ENCODE data around the gene KANK4. TPM values are rescaled to one million over a fixed set of nuclear protein-coding genes. Genes with fewer than 3 reads are reported as not detected.

The KANK4 gene
- total RNA-seq, 1 experiment from 2014 or later: 1.7 TPM

GRCh38 chr1:62317021-62317768 is 2.0 kb downstream of the KANK4 start:
- no peaks in the 10 kb centered on the region for H3K9me2 ChIP-seq (ENCODE audit: insufficient read depth)
- no peak for TF ChIP-seq CTCF (conservative IDR thresholded peaks at IDR 0.05)
- no peak for TF ChIP-seq EZH2 (IDR thresholded peaks at IDR 0.05; ENCODE audit: low read depth)
- intact Hi-C loops (cut with micrococcal nuclease; ENCODE audit: unreplicated experiment): no loop called here
- ChIA-PET POLR2A (ENCODE audit: unreplicated experiment) (interaction anchor here (0.7 kb wide), 1 partner anchor 14 kb away, joined by 4 read pairs; no protein-coding TSS in a partner anchor), CTCF (no interaction called here)
- no peak for DNase-seq
- BruUV-seq (replicated peaks): no TSS peak
- no peaks in the 10 kb centered on the region for H3K79me2 ChIP-seq (ENCODE audit: low read depth)
- no peak overlapping the region for H3K4me3 ChIP-seq
- H3K9me3 ChIP-seq (ENCODE audit: insufficient read depth, low read depth): no peaks in the 10 kb centered on the region
- no peaks in the 10 kb centered on the region for H3K36me3 ChIP-seq (ENCODE audit: low read depth)
- 0 out of 2 replicates have a peak, but pooled peaks cover 9% of the 10 kb centered on the region for H3K27me3 ChIP-seq (ENCODE audit: insufficient read depth, low read depth)
- H3K4me1 ChIP-seq (replicated peaks; ENCODE audit: insufficient read depth): peaks cover 12% of the 10 kb centered on the region
- H3K4me2 ChIP-seq: no peak overlapping the region
- no peak overlapping the region for H2AFZ ChIP-seq
- peaks cover 6% of the 10 kb centered on the region; the same call in 1 of the 2 replicates for H3F3A ChIP-seq (ENCODE audit: insufficient read depth, low read depth)
- no peak overlapping the region for H3K27ac ChIP-seq
- H4K20me1 ChIP-seq (ENCODE audit: insufficient read depth): no peaks in the 10 kb centered on the region

GRCh38 chr1:62316135-62316534 is 3.1 kb downstream of the KANK4 start:
- H2AFZ ChIP-seq: no peak overlapping the region
- no peaks in the 10 kb centered on the region for H3K36me3 ChIP-seq (ENCODE audit: low read depth)
- no peak overlapping the region for H3K4me2 ChIP-seq
- peaks cover 6% of the 10 kb centered on the region; the same call in 1 of the 2 replicates for H3F3A ChIP-seq (ENCODE audit: insufficient read depth, low read depth)
- ChIA-PET CTCF (no interaction called here), POLR2A (ENCODE audit: unreplicated experiment) (interaction anchor here (0.7 kb wide), 1 partner anchor 15 kb away, joined by 4 read pairs; no protein-coding TSS in a partner anchor)
- H3K4me3 ChIP-seq: no peak overlapping the region
- no peak for DNase-seq
- 0 out of 2 replicates have a peak, but pooled peaks cover 9% of the 10 kb centered on the region for H3K27me3 ChIP-seq (ENCODE audit: insufficient read depth, low read depth)
- no peaks in the 10 kb centered on the region for H3K9me2 ChIP-seq (ENCODE audit: insufficient read depth)
- BruUV-seq (replicated peaks): no TSS peak
- TF ChIP-seq EZH2 (IDR thresholded peaks at IDR 0.05; ENCODE audit: low read depth): no peak
- TF ChIP-seq CTCF (conservative IDR thresholded peaks at IDR 0.05): no peak
- H4K20me1 ChIP-seq (ENCODE audit: insufficient read depth): no peaks in the 10 kb centered on the region
- H3K4me1 ChIP-seq (replicated peaks; ENCODE audit: insufficient read depth): peaks cover 13% of the 10 kb centered on the region
- intact Hi-C loops (cut with micrococcal nuclease; ENCODE audit: unreplicated experiment): no loop called here
- H3K9me3 ChIP-seq (ENCODE audit: insufficient read depth, low read depth): no peaks in the 10 kb centered on the region
- H3K27ac ChIP-seq: no peak overlapping the region
- H3K79me2 ChIP-seq (ENCODE audit: low read depth): no peaks in the 10 kb centered on the region

DNA sequence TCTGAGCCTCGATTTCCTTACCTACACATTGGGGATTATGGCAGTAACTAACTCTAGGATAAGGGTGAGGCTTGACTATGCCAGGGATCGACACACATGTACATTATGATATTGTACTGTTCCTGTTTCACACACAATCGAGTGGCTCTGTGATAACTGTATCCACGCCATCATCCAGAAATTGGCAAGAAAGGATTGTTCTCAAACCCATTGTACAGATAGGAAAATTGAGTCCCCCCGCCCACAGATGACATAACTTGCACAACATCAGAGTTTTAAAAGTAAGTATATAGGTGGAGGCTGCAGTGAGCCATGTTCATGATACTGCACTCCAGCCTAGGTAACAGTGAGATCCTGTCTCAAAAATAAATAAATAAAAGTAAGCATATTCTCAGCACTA is 3.8 kb downstream of the KANK4 start:
- Histone ChIP-seq H3K27ac (no peak overlapping the region), H3K79me2 (ENCODE audit: low read depth) (no peaks in the 10 kb centered on the region), H3K9me2 (ENCODE audit: insufficient read depth) (no peaks in the 10 kb centered on the region), H3K4me1 (replicated peaks; ENCODE audit: insufficient read depth) (peaks cover 18% of the 10 kb centered on the region), H4K20me1 (ENCODE audit: insufficient read depth) (no peaks in the 10 kb centered on the region), H3K36me3 (ENCODE audit: low read depth) (no peaks in the 10 kb centered on the region), H3K4me3 (no peak overlapping the region), H3K27me3 (ENCODE audit: insufficient read depth, low read depth) (0 out of 2 replicates have a peak, but pooled peaks cover 9% of the 10 kb centered on the region), H2AFZ (no peak overlapping the region), H3K4me2 (no peak overlapping the region), H3F3A (ENCODE audit: insufficient read depth, low read depth) (0 out of 2 replicates have a peak, but pooled peaks cover 6% of the 10 kb centered on the region), H3K9me3 (ENCODE audit: insufficient read depth, low read depth) (no peaks in the 10 kb centered on the region)
- ChIA-PET POLR2A (ENCODE audit: unreplicated experiment) (no interaction called here), CTCF (no interaction called here)
- no peak for DNase-seq
- BruUV-seq (replicated peaks): no TSS peak
- TF ChIP-seq CTCF (conservative IDR thresholded peaks at IDR 0.05) (no peak), EZH2 (IDR thresholded peaks at IDR 0.05; ENCODE audit: low read depth) (no peak)
- intact Hi-C loops (cut with micrococcal nuclease; ENCODE audit: unreplicated experiment): no loop called here
